GM18517 (cell line): Measurements from ENCODE around the gene IRGQ.
"Not testable (repeated sequence)": the region's sequence is repeated elsewhere in the genome, so short reads cannot be mapped to it uniquely, and the experiment has no call there.

Experiments
- ATAC-seq: cut with Tn5 transposase; IDR thresholded peaks from one replicate; pipeline ENCODE4 v1.9.1; 2021; ENCODE audit warnings: mild to moderate bottlenecking, moderate library complexity; ENCODE audit not compliant: unreplicated experiment

Gene IRGQ, protein sequence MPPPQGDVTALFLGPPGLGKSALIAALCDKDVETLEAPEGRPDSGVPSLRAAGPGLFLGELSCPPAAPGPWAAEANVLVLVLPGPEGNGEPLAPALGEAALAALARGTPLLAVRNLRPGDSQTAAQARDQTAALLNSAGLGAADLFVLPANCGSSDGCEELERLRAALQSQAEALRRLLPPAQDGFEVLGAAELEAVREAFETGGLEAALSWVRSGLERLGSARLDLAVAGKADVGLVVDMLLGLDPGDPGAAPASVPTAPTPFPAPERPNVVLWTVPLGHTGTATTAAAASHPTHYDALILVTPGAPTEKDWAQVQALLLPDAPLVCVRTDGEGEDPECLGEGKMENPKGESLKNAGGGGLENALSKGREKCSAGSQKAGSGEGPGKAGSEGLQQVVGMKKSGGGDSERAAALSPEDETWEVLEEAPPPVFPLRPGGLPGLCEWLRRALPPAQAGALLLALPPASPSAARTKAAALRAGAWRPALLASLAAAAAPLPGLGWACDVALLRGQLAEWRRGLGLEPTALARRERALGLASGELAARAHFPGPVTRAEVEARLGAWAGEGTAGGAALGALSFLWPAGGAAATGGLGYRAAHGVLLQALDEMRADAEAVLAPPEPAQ

DNA sequence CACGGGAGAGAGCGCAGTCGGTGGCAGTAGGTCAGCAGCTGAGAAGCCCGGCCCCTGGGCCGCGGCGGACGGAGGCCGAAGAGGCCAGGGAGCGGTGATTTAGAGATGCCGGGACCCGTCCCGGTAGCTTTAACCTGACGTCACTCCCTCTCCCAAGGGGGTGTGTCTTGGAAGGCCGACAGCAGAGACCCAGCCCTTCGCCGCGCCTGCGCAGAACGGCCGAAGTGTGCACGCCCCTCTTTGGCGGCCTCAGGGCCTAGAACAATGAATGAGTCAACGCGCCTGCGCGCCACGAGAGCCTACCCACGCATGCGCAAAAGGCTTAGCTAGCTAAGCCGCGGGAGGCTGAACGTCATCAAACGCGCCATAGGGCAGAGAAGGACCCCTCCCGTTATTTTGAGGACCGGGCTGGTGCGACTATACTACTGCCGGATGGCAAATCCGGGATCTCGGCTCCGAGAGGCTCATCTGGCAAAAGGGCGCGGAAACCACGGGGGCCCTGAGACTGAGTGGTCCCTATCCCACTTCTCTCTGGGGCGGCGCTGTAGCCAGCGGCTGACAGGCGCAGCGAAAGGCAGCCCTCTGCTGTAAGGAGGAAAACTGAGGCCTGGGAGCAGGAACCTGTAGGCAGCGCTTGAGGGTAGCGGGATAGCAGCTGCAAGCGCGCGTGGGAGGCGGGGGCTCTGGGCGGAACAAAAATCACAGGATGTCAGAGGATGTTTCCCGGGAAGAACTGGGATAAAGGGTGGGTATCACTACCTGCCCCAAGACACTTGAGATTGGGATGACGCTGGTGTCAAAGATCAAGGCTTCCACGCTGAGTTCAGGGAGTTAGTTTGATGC, at the start of gene IRGQ, which contains the start of gene ZNF576:
Gene IRGQ, minus strand, starts transcription at position 136 of the 843 bp plus-strand sequence. CDS start 796 bp downstream, outside the sequence.
Gene ZNF576, plus strand, starts transcription at position 597 of the 843 bp plus-strand sequence. CDS start 514 bp downstream, outside the sequence.
- ATAC-seq, result peak; percentile 81

DNA sequence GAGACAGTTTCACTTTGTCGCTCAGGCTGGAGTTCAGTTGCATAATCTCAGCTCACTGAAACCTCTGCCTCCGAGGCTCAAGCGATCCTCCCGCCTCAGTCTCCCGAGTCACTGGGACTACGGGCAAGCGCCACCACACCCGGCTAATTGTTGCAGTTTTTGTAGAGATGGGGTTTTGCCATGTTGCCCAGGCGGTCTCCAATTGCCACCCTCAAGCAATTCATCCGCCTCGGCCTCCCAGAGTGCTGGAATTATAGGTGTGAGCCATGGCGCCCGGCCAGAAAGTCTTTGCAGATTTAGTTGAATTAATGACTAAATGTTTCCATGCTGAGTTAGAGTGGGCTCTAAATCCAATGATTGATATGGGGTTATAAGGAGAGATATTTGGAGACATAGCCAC, 48.2 kb upstream of the IRGQ start:
- no peak for ATAC-seq

DNA sequence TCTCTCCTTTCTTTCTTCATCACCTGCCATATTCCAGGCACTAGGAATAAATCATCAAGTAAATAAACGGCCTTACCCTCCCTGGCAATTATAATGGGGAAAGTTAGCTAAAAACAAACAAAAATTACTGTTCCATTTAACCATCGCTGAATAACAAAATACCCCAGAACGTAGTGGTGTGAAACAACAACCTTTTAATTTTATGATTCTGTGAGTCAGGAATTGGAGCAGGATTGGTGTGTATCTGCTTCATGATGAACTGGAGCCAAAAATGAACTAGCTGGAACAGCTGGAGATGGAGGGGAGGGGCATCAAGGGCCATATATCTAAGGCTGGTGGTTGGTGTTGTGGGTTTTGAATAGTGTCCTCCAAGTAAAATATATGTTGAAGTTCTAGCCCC, 47.4 kb upstream of the IRGQ start:
- ATAC-seq, result no peak

DNA sequence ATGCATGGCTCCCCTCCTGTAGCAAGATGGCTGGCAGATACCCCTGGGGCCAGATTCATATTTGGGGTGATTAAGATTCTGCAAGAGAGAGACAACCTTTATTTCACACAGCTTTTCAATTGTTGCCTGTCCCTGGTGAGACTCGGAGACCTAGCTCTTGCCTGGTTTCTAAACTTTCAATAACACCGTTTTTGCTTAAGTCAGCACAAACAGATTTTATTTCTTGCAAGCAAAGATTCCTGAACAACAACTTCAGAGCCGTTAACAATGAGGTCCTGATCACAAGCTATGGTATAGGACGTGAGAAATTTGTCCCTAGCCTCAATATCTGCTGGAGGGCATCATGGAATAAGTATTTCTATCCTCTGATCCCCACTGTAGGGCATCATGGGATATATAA, 46.6 kb upstream of the IRGQ start:
- no peak for ATAC-seq

DNA sequence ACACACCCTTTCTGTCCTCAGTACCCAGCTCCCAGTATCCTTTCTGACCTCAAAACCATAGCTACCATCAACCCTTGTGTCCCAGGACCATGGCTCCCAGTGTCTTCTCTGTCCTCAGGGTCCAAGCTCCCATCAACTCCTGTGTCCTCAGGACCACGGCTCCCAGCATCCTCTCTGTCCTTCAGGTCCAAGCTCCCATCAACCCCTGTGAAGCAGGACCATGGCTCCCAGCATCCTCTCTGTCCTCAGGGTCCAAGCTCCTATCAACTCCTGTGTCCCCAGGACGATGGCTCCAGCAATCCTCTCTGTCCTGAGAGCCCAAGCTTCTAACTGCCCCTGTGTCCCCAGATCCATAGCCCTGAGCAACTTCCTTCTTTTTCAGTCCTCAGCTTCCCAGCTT, 45.4 kb upstream of the IRGQ start:
- ATAC-seq, result no peak

DNA sequence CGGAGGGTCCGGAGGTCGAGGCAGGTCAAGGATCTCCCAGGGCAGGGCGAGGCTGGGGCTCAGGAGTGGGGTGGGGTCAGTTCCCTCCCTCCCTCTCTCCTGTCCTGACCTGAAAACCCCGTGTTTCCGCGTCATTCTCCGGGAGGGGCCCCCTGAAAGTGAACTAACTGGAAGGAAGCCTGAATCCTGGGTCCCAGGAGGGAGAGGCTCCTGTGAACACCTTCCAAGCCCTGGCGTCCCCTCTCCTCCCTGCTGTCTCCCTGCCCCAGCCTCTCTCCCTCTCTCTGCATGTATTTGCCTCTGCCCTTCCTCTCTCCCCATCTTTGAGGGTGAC, 44.5 kb upstream of the IRGQ start:
- ATAC-seq, result no peak

DNA sequence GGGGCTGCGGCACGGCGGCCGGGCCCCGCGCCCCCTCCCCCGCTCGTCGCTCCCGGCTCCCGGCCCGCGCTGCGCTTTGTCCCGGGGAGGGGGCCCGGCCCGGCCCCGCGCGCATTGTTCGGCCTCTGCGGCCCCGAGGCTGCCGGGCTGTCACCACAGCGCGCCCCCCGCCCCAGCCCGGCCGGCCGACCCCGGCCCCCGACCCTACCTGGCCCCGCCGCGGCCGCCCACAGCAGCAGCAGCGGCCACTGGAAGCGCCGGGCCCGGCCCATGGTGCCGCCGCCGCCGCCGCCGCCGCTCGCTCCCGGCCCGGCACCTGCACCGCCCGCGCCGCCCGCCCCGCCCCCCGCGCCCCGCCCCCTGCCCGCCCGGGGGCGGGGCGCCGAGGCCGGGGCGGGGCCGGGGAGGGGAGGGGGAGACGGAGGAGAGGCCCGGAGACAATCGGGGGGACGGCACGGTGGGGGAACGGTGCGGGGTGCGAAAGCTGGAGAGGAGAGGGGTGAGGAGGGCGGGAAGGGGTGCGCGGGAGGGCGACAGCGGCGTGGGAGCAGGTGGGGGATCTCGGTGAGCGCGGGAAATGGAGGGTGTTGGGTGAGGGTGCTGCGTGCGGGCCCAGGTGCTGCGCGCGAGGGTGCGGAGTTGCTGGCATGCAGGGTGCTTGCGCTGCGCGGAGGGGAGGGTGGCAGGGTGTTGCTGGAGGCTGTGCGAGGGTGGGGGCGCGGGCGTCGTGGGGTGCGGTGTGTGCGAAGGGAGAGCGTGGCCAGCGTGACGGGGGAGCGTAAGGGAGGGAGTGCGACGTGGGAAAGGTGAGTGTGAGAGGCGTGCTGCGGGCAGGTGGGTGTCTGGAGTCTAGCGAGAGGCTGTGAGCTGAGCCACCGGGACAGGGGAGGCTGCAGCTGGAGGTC, 43.8 kb upstream of the IRGQ start, which contains the start of gene CADM4:
Gene CADM4, minus strand, starts transcription at position 332 of the 905 bp plus-strand sequence. Its CDS starts 60 bp downstream, at position 272.
- ATAC-seq, result no peak

DNA sequence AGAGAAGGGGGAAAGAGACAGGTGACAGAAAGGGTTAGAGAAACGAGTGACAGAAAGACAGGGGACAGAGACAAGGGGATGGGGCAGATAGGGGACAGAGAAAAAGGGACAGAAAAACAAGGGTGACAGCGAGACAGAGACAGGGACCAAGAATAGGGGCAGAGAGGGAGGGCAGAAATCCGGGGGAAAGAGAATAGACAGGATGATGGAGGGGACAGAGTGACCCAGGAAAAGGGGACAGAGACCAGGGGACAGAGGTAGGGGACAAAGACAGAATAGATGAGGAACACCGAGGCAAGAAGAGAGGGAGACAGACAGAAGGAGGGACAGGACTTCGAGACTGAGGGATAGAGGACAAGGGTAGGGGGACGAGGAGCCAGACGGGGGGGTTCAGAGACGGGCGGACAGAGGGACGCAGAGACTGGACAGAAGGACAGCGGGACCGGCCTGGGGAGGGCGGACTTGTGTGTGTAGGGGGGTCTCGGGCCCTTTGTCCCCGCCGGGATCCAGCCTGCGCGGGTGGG, 43.1 kb upstream of the IRGQ start:
- no peak for ATAC-seq

DNA sequence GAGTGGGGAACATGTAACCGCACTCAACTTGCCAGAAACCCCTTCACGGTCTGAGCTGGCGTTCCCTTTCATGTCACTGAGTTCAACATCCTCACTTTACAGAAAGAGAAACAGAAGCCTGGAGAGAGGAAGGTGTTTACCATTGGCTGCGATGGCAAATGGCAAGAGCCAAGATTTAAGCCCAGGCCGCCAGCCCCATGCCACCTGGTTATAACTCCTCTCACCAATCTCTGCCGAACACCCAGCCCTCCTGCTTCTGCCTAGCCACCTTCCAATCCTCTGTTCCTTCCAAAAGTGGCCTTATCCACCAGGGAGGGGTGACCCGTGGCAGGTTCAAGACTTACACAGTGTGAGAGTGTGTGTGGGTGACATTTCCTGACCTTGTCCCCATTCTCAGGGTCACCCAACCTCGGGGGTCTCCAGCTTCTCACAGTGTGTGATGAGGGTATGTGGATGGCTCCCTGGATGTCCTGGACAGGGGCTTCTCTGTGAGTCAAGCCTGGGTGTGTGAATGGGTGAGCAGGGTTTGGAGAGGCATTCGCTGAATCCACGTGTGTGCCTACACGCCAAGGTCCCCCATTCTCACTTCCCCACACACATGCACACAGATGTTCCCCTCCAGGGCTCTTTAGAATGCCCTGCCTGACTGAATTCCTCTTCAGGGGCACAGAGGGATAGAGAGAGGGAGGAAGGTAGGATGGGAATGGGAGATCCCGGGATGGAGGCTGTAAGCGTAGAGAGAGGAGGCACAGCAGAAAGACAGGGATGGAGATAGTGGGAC, 42.5 kb upstream of the IRGQ start:
- ATAC-seq, result no peak

DNA sequence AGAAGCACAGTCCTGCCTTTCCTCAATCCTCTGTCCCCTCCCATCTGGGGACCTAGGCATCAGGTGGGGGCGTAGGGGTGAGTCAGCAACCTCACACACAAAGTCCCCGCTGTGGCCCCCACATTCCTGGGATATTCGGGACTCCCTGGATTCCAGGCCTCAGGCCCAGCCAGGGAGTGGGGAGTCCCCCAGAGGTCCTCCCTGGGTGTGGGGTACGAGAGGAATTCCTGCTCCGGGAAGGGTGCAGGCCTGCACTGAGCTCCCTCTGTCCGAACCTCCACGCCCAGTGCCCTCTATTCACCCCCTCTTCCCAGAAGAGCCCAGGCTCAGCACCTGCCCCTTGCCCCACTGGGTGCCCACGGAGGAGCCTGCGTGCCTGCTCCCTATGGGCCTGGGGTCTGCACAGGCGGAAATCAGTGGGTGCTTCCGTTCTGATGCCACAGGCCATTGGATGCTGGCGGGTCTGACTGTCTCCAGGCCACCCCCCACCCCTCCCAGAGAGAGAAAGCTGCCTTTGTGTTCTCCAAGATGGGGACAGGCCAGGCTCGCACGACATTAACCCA, 40.3 kb upstream of the IRGQ start:
- ATAC-seq, result no peak

DNA sequence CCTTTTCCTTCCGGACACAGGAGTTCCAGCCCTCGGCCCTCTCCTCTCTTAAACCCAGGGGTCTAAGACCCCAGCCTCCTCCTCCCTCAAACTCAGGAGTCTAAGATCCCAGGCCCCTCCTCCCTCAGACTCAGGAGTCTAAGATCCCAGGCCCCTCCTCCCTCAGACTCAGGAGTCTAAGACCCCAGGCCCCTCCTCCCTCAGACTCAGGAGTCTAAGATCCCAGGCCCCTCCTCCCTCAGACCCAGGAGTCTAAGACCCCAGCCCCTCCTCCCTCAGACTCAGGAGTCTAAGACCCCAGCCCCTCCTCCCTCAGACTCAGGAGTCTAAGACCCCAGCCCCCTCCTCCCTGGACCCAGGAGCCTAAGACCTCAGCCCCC, 39.6 kb upstream of the IRGQ start:
- ATAC-seq, result not testable (repeated sequence)

DNA sequence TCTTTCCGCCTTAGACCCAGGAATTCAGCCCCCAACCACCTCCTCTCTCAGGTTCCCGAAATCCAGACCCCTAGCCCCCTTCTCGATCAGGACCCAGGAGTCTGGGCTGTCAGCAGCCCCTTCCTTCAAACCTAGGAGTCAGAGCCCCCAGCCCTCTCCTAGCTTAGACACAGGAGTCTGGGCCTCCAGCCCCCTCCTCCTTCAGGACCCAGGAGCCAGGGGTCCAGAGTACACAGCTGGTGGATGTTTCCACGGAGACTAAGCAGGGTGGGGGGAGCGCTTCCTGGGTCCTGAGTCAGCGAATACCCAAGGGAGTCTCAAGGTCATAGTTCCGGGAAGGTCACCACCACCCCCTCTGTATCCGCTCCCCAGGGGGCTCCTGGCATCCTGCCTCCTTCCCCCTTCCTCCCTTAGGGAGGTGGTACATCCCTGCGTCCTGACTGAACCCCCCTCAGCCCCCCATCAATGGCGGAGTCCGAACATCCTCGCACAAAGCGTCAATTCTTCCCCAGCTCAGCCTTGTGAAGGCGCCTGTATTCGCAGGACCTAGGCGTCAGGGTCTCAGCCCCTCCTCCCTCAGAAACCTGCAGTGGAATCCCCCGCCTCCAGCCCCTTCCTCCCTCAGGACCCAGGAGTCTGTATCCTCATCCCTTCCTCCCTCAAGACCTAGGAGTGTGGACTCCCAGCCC, 39.1 kb upstream of the IRGQ start:
- no peak for ATAC-seq

DNA sequence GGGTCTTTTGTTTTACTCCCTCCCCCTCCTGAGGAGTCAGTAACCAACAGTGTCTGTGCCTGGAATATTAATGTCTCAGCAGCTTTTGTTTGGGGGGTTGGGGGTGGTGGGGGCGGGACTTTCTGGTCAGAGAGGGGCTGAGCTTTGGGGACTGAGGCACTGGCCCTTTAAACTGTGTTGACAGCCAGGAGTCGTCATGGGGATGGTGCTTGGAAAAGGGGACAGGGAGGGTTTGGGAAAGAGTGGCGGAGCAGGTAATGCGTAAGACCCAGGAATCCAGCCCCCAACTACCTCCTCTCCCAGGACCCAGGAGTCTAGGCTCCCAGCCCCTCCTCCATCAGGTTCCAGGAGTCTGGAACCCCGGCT, 38.6 kb upstream of the IRGQ start:
- ATAC-seq, result no peak

DNA sequence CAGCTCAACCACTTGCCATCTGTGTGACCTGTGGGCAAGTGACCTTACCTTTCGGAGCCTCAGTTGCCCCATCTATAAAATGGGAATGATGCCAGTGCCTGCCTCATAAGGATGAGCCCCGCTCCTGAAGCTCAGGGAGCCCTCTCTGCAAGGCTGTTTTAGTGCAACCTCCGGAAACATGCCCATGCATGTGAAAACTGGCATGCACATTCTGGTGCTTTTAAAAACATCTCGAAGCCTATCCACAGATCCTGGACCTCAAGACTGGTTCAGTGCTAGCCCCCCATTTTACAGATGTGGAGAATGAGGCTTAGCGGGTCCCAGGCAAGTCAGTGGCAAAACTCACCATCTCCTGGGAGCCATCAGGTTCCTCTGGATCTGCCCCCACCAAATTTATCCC, 38.1 kb upstream of the IRGQ start:
- no peak for ATAC-seq

DNA sequence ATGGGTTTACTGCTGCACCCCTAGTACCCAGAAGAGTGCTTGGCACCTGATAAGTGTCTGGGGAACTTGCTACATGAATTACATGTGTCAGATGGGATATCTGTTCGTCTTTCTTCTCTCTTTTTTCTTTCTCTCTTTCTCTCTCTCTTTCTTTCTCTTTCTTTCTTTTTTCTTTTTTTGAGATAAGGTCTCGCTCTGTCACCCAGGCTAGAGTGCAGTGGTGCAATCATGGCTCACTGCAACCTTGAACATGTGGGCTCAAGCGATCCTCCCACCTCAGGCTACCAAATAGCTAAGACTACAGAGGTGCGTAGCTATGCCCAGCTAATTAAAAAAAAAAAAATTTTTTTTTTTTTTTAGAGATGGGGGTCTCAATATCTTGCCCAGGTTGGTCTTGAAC, 37.6 kb upstream of the IRGQ start:
- ATAC-seq, result no peak

DNA sequence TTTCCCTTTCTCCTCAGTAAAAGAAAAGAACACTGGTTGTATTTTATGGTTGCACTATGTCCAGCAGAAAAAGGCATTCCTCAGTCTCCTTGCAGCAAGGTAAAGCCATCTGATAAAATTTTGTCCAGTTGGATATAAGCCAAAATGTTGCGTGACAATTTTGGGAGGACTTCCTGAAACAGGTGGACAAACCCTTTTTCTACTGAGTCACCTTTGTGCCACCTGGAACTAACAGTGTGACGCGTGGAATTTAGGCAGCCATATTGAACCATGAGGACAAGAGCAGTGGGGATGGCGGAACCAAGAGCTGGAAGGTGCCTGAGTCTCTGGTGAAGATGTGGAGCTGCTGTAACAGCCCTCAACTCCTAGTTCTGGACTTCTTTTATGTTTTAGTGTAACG, 35.6 kb upstream of the IRGQ start:
- ATAC-seq, result no peak

DNA sequence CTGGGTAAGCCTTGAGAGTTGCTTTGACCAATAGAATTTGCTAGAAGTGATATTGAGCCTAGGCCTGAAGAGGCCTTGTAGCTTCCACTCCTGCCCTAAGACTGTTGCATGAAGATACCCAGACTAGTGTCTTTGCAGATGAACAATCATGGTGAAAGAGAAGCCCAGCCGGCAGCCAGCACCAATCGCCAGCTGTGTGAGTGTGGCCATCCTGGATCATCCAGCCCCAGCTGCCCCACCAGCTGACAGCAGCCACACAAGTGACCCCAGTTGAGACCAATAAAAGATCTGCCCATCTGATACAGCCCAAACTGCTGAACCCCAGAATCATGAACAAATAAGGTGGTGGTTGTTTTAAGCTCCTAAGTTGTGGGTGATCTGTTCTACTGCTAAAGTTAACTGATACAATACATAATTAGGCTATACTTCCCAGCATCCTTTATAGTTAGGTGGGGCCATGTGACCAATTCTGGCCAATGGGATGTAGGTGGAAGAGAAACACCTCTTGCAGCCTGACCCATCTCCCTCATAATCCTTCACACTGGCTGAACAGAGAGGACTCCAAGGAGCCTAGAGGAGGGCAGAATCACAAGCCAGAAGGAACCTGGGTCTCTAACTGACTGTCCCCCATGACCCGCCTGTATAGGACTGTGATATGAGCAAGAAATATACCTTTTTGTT, 32.9 kb upstream of the IRGQ start:
- no peak for ATAC-seq

DNA sequence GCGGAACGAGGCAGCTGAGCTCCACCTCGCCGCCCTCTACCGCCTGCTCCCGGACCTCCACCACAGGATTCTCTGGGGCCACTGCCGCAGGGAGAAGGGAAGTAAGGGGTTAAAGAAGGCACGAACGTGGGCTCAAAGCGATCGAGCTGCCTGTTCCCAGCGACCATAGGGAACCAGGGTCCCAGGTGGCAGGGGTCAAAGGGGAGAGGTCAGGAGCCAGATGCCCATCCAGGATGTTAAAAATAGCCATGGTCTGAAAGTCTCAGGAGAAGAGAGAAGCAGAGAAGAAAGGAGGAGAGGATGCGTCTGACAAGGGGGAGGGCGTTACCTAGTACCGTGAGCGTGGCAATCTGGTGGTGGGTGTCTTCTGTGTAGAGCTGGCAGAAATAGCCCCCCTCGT, 30.9 kb upstream of the IRGQ start:
- no peak for ATAC-seq
